Measurements from ENCODE around the gene LPIN1. TPM values are rescaled to one million over a fixed set of nuclear protein-coding genes. Genes with fewer than 3 reads are reported as not detected.

LPIN1 gene
- total and polyA plus RNA-seq, 10 donors, result 12.3 to 55.7 (median 34.8) TPM

GRCh38 chr2:11874861-11875260 is 128.4 kb downstream of the LPIN1 start:
- intact Hi-C loops (cut with DNase I; ENCODE audit: low total_unique reads), result no loop called here
- Histone ChIP-seq H3K36me3 (no peaks in the 10 kb centered on the region), H3K27me3 (replicated peaks in 1 of 7) (no peaks in the 10 kb centered on the region), H3K9me3 (no peaks in the 10 kb centered on the region), H3K4me3 (no peak overlapping the region), H3K4me1 (peaks cover 0 to 36% (median 16%) of the 10 kb centered on the region in 6 donors), H3K27ac (no peak overlapping the region)
- no peak for DNase-seq
- 84 to 93% (median 89%) methylated on average over 9 to 13 of the region's 15 CpGs for WGBS, 5 donors
- TF ChIP-seq POLR2AphosphoS5 (IDR thresholded peaks at IDR 0.05), result no peak
- no peak for TF ChIP-seq POLR2A (IDR thresholded peaks at IDR 0.05)
- TF ChIP-seq, protein P1, sequence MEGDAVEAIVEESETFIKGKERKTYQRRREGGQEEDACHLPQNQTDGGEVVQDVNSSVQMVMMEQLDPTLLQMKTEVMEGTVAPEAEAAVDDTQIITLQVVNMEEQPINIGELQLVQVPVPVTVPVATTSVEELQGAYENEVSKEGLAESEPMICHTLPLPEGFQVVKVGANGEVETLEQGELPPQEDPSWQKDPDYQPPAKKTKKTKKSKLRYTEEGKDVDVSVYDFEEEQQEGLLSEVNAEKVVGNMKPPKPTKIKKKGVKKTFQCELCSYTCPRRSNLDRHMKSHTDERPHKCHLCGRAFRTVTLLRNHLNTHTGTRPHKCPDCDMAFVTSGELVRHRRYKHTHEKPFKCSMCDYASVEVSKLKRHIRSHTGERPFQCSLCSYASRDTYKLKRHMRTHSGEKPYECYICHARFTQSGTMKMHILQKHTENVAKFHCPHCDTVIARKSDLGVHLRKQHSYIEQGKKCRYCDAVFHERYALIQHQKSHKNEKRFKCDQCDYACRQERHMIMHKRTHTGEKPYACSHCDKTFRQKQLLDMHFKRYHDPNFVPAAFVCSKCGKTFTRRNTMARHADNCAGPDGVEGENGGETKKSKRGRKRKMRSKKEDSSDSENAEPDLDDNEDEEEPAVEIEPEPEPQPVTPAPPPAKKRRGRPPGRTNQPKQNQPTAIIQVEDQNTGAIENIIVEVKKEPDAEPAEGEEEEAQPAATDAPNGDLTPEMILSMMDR (IDR thresholded peaks at IDR 0.05 in 8 of 11, conservative IDR thresholded peaks at IDR 0.05 in 3 of 11), result no peak

- WGBS, 5 donors, result 75 to 87% (median 85%) methylated on average over 2 of the region's 2 CpGs
- Histone ChIP-seq H3K4me3 (no peak overlapping the region), H3K27ac (no peak overlapping the region), H3K9me3 (no peaks in the 10 kb centered on the region), H3K36me3 (no peaks in the 10 kb centered on the region), H3K27me3 (replicated peaks in 1 of 7) (no peaks in the 10 kb centered on the region), H3K4me1 (peaks cover 0 to 33% (median 16%) of the 10 kb centered on the region in 6 donors)
- no peak for DNase-seq
- no peak for TF ChIP-seq POLR2A (IDR thresholded peaks at IDR 0.05)
- TF ChIP-seq, protein P1 (IDR thresholded peaks at IDR 0.05 in 8 of 11, conservative IDR thresholded peaks at IDR 0.05 in 3 of 11), result no peak
- no peak for TF ChIP-seq POLR2AphosphoS5 (IDR thresholded peaks at IDR 0.05)
- intact Hi-C loops (cut with DNase I; ENCODE audit: low total_unique reads), result no loop called here
These were observed 129.0 kb downstream of the LPIN1 start for GRCh38 chr2:11875481-11875880.

DNA sequence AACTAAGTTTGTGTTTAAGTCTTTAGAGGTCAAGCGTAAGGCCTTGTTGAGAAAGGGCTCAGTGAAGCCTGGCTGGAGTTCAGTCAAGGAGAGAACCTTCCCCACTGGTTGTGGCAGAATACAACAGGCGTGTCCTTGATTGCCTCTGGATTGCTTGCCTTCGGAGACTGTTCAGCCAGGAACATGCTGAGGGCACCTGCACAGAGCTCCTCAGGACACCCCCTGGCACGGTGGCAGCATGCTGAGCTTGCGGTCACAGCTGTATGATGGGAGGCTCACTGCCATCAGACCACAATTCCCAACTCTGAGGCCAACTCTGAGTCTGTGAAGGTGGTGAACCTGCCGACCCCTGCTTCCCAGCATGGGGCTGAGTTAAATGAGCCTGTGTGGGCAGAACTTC is 130.0 kb downstream of the LPIN1 start:
- Histone ChIP-seq H3K4me1 (peaks cover 0 to 26% (median 16%) of the 10 kb centered on the region in 6 donors), H3K4me3 (no peak overlapping the region), H3K27ac (no peak overlapping the region), H3K36me3 (no peaks in the 10 kb centered on the region), H3K27me3 (replicated peaks in 1 of 7) (no peaks in the 10 kb centered on the region), H3K9me3 (no peaks in the 10 kb centered on the region)
- no peak for TF ChIP-seq POLR2A (IDR thresholded peaks at IDR 0.05)
- TF ChIP-seq, protein P1 (IDR thresholded peaks at IDR 0.05 in 8 of 11, conservative IDR thresholded peaks at IDR 0.05 in 3 of 11), result no peak
- no peak for TF ChIP-seq POLR2AphosphoS5 (IDR thresholded peaks at IDR 0.05)
- WGBS, 5 donors, result 89 to 93% (median 92%) methylated on average over 6 of the region's 6 CpGs
- no peak for DNase-seq
- intact Hi-C loops (cut with DNase I; ENCODE audit: low total_unique reads), result no loop called here

- Histone ChIP-seq H3K4me3 (no peak overlapping the region), H3K27ac (no peak overlapping the region), H3K36me3 (no peaks in the 10 kb centered on the region), H3K4me1 (peaks cover 0 to 26% (median 16%) of the 10 kb centered on the region in 6 donors), H3K9me3 (no peaks in the 10 kb centered on the region), H3K27me3 (replicated peaks in 1 of 7) (no peaks in the 10 kb centered on the region)
- no peak for DNase-seq
- intact Hi-C loops (cut with DNase I; ENCODE audit: low total_unique reads), result no loop called here
- TF ChIP-seq, protein P1 (IDR thresholded peaks at IDR 0.05 in 8 of 11, conservative IDR thresholded peaks at IDR 0.05 in 3 of 11), result no peak
- TF ChIP-seq POLR2A (IDR thresholded peaks at IDR 0.05), result no peak
- no peak for TF ChIP-seq POLR2AphosphoS5 (IDR thresholded peaks at IDR 0.05)
- WGBS, 5 donors, result 93 to 94% (median 94%) methylated on average over 5 of the region's 5 CpGs
These were observed 130.5 kb downstream of the LPIN1 start for GRCh38 chr2:11876889-11877288.

Small RNA genes within 50 kb of the gene (microRNA-seq; reads per million reads assigned to microRNA genes)
- gene MIR4262 (0 reads per million in 3 donors), gene MIR548S (0 to 0.36 (median 0.28) reads per million in 3 donors)

Small RNA genes within 50 kb of the gene (small RNA-seq; reads per million reads assigned to genes)
- gene MIR4262 (0 reads per million in 4 donors), gene MIR548S (0 reads per million in 4 donors)

Other genes with a start within 250 kb of the LPIN1 start
- gene GREB1, start 212.6 kb upstream of the LPIN1 start, total RNA-seq, result 1 to 10 TPM in 1 of 7 donors, under 1 TPM in 6; 0.35 to 1.6 (median 0.68) TPM
- gene GREB1, start 212.6 kb upstream of the LPIN1 start, polyA plus RNA-seq, result under 1 TPM in 2 of 3 donors, not detected in 1; 0.06 to 0.09 TPM
- gene NTSR2, start 76.4 kb upstream of the LPIN1 start, total RNA-seq, result not detected
- not detected for gene NTSR2, start 76.4 kb upstream of the LPIN1 start, polyA plus RNA-seq